Measurements from ENCODE around the gene ODR4.
"Not testable (repeated sequence)": the region's sequence is repeated elsewhere in the genome, so short reads cannot be mapped to it uniquely, and the experiment has no call there.

Gene ODR4

DNA sequence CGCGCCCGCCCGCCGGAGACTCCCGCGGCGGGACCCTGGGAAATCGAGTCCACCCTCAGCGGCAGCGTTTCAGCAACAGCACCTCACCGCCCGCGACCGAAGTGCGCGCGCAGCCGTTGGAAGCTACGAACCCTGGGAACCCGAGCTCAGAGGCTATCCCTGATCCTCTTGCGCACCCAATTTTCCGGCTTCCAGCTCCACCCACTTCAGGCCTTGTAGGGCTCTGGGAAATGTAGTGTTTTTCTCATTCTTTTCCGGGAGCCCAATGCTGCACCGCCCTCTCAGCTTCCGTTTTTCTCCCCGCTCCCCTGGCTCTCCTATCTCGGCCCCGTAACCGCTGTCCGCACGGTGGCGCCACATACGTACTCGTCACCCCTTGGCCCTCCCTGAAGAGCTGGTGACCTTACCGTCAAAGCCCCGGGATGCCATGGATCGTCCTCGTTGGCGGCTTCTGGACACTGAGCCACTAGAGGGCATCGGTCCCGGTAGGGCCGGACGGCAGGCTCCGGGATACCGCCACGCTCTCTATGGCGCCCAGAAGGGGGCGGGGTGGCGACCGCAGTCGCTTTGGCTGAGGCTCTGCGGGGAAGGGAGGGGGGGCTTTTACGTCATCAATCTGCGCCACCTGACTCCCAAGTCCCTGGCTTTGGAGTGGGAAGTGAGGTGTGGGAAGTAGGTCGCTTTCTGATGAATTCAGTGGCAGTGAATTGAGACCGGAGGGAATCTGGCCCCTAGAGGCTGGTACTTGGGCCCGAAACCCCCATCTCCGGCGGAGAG lies at the start of gene ODR4, which contains the start of gene TPR:
Gene ODR4, plus strand, starts transcription at position 687 of the 777 bp plus-strand sequence. CDS start 3,948 bp downstream, outside the sequence.
Gene TPR, minus strand, starts transcription at position 102 of the 777 bp plus-strand sequence. CDS start 225 bp downstream, outside the sequence.
- peaks cover 40% of the 10 kb centered on the region for H3K4me1 Mint-ChIP-seq (ENCODE audit: low read depth)

GRCh38 chr1:186326009-186326408 lies 49.6 kb upstream of the ODR4 start:
- no peak overlapping the region for H3K4me3 Mint-ChIP-seq
- no peaks in the 10 kb centered on the region for H3K27me3 Mint-ChIP-seq
- no peak overlapping the region for H3K27ac Mint-ChIP-seq
- DNase-seq, result no peak
- no peaks in the 10 kb centered on the region for H3K9me3 Mint-ChIP-seq
- H3K4me1 Mint-ChIP-seq (ENCODE audit: low read depth), result peaks cover 21% of the 10 kb centered on the region
- H3K36me3 Mint-ChIP-seq (ENCODE audit: low read depth), result peaks cover 89% of the 10 kb centered on the region

More for the DNA sequence above, at the start of gene ODR4, which contains the start of gene TPR:
- Mint-ChIP-seq H3K9me3 (no peaks in the 10 kb centered on the region), H3K36me3 (ENCODE audit: low read depth) (peaks cover 60% of the 10 kb centered on the region), H3K4me3 (peak within 1 kb of the TSS; percentile 99), H3K27me3 (no peaks in the 10 kb centered on the region), H3K27ac (peak within 1 kb of the TSS; percentile 99)
- peak; percentile 97 for DNase-seq

GRCh38 chr1:186327331-186327730 lies 48.3 kb upstream of the ODR4 start:
- Mint-ChIP-seq H3K27me3 (no peaks in the 10 kb centered on the region), H3K4me3 (no peak overlapping the region), H3K36me3 (ENCODE audit: low read depth) (peaks cover 88% of the 10 kb centered on the region), H3K9me3 (no peaks in the 10 kb centered on the region), H3K4me1 (ENCODE audit: low read depth) (peaks cover 10% of the 10 kb centered on the region), H3K27ac (no peak overlapping the region)
- DNase-seq, result no peak

DNA sequence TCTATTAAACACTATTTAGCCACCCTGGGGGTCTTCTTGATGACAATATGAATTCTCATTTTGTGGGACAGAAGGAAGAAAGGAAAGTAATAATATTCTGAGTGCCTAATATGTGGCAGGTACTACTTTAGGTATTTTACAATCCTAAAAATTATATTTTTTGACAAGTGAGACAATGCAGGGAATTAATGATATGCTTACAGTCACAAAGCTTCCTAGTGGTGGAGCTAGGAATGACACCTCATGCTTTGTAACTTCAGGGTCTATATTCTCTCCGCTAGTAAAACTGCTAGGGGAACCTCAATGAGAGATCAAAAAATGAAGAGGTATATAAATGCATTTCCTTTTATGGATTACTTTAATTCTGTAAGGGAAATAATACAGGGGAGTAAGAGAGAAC lies 44.9 kb upstream of the ODR4 start:
- no peaks in the 10 kb centered on the region for H3K9me3 Mint-ChIP-seq
- H3K4me3 Mint-ChIP-seq, result no peak overlapping the region
- peaks cover 3% of the 10 kb centered on the region for H3K4me1 Mint-ChIP-seq (ENCODE audit: low read depth)
- H3K27ac Mint-ChIP-seq, result no peak overlapping the region
- H3K27me3 Mint-ChIP-seq, result no peaks in the 10 kb centered on the region
- H3K36me3 Mint-ChIP-seq (ENCODE audit: low read depth), result peaks cover 92% of the 10 kb centered on the region
- no peak for DNase-seq

DNA sequence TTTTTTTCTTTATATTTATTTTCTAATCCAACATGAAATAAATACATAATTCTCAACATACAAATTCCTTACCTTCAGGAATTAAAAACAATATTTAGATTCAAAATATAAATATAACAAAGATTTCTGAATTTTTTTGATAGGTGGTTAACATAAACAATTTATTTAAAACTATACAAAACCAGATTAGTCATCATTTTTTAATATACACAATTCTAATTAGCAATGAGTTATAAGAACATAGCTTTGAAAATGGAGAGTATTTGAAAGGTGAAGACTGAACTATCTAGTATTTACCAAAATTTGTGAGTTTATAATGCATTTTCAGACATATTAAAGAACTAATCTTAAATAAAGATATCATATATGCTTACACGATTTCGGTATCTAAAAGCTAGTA lies 38.1 kb upstream of the ODR4 start:
- no peak for DNase-seq
- Mint-ChIP-seq H3K9me3 (no peaks in the 10 kb centered on the region), H3K4me3 (no peak overlapping the region), H3K36me3 (ENCODE audit: low read depth) (peaks cover 86% of the 10 kb centered on the region), H3K27ac (no peak overlapping the region), H3K4me1 (ENCODE audit: low read depth) (no peaks in the 10 kb centered on the region), H3K27me3 (no peaks in the 10 kb centered on the region)

- Mint-ChIP-seq H3K27ac (no peak overlapping the region), H3K4me3 (no peak overlapping the region), H3K36me3 (ENCODE audit: low read depth) (peaks cover 86% of the 10 kb centered on the region), H3K4me1 (ENCODE audit: low read depth) (no peaks in the 10 kb centered on the region), H3K9me3 (no peaks in the 10 kb centered on the region), H3K27me3 (no peaks in the 10 kb centered on the region)
- no peak for DNase-seq
Observed at GRCh38 chr1:186340772-186341171, 34.9 kb upstream of the ODR4 start.

GRCh38 chr1:186347837-186348691 lies 27.6 kb upstream of the ODR4 start:
- Mint-ChIP-seq H3K27ac (peak overlapping the region; percentile 30), H3K36me3 (ENCODE audit: low read depth) (peaks cover 93% of the 10 kb centered on the region)
- not testable (repeated sequence) for DNase-seq; H3K27me3 Mint-ChIP-seq; H3K9me3 Mint-ChIP-seq; H3K4me1 Mint-ChIP-seq (ENCODE audit: low read depth); H3K4me3 Mint-ChIP-seq

DNA sequence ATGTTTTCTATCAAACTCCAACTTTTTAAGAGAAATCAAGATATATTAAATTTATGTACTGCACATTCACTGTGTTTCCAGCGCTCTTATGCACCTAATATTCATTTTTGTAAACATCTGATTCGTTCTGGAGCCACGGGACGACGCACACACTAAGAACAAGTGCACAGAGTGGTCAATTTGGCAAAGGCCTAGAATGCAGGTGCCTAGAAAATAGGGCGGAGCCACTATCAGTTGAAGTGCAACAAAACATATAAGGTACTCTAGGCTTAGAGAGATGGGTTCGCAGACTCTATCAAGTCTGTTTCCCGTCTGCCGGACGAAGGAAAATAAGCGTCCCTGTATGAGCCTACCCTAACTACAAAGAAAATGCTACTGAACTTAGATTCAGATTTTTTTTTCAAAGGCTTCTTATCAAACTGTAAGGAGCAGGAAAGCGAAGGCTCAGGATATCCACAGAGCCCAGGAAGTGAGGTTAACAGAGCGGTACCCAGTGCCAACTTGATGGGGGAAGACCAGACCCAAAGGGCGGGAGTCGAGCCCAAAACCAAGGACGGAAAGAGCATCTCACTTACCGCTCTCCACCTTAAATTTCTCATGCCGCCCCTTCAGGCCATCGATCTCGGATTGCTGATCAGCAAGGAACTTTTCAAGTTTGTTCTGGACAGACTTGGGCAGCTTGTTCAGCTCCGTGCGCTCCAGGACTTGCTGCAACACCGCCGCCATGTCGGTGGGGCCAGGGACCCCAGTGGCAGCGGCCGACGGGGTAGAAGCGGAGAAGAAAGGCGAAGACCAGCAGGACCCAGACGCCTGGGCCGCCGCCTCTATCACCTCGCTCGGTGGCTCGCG lies 1.1 kb upstream of the ODR4 start:
- Mint-ChIP-seq H3K27me3 (no peaks in the 10 kb centered on the region), H3K9me3 (no peaks in the 10 kb centered on the region), H3K27ac (peak overlapping the region; percentile 99), H3K36me3 (ENCODE audit: low read depth) (peaks cover 62% of the 10 kb centered on the region), H3K4me3 (peak overlapping the region; percentile 99), H3K4me1 (ENCODE audit: low read depth) (peaks cover 41% of the 10 kb centered on the region)
- peak; percentile 31 for DNase-seq

GRCh38 chr1:186375929-186376319 lies 286 bp downstream of the ODR4 start:
- H3K4me3 Mint-ChIP-seq, result peak overlapping the region; percentile 99
- peaks cover 60% of the 10 kb centered on the region for H3K36me3 Mint-ChIP-seq (ENCODE audit: low read depth)
- no peaks in the 10 kb centered on the region for H3K27me3 Mint-ChIP-seq
- peak overlapping the region; percentile 99 for H3K27ac Mint-ChIP-seq
- no peak for DNase-seq
- H3K4me1 Mint-ChIP-seq (ENCODE audit: low read depth), result peaks cover 38% of the 10 kb centered on the region
- H3K9me3 Mint-ChIP-seq, result no peaks in the 10 kb centered on the region

GRCh38 chr1:186386725-186387383 lies 11.2 kb downstream of the ODR4 start:
- no peak overlapping the region for H3K4me3 Mint-ChIP-seq
- H3K4me1 Mint-ChIP-seq (ENCODE audit: low read depth), result peaks cover 3% of the 10 kb centered on the region
- H3K36me3 Mint-ChIP-seq (ENCODE audit: low read depth), result peaks cover 74% of the 10 kb centered on the region
- no peaks in the 10 kb centered on the region for H3K27me3 Mint-ChIP-seq
- H3K27ac Mint-ChIP-seq, result no peak overlapping the region
- DNase-seq, result no peak
- H3K9me3 Mint-ChIP-seq, result no peaks in the 10 kb centered on the region

GRCh38 chr1:186390925-186391324 lies 15.3 kb downstream of the ODR4 start:
- Mint-ChIP-seq H3K4me3 (no peak overlapping the region), H3K27ac (no peak overlapping the region), H3K4me1 (ENCODE audit: low read depth) (no peaks in the 10 kb centered on the region), H3K9me3 (no peaks in the 10 kb centered on the region), H3K36me3 (ENCODE audit: low read depth) (peaks cover 82% of the 10 kb centered on the region), H3K27me3 (no peaks in the 10 kb centered on the region)
- no peak for DNase-seq

DNA sequence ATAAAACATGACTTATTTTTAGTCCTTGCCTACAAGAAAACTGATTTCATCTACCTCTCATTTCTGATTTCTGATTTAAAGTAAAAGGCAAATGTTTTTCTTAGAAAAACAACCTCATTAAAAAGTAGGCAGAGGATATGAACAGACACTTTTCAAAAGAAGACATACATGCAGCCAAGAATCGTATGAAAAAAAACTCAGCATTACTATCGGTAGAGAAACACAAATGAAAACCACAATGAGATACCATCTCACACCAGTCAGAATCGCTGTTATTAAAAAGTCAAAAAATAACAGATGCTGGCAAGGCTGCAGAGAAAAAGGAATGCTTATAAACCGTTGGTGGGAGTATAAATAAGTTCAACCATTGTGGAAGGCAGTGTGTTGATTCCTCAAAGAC lies 16.2 kb downstream of the ODR4 start:
- Mint-ChIP-seq H3K4me3 (no peak overlapping the region), H3K36me3 (ENCODE audit: low read depth) (peaks cover 84% of the 10 kb centered on the region), H3K9me3 (no peaks in the 10 kb centered on the region), H3K27me3 (no peaks in the 10 kb centered on the region), H3K27ac (no peak overlapping the region), H3K4me1 (ENCODE audit: low read depth) (no peaks in the 10 kb centered on the region)
- DNase-seq, result no peak

- DNase-seq; H3K27me3 Mint-ChIP-seq; H3K9me3 Mint-ChIP-seq; H3K4me1 Mint-ChIP-seq (ENCODE audit: low read depth); H3K4me3 Mint-ChIP-seq; H3K27ac Mint-ChIP-seq: not testable (repeated sequence)
- H3K36me3 Mint-ChIP-seq (ENCODE audit: low read depth), result peaks cover 84% of the 10 kb centered on the region
Observed at GRCh38 chr1:186392711-186393110, 17.1 kb downstream of the ODR4 start.

- not testable (repeated sequence) for H3K9me3 Mint-ChIP-seq; H3K4me3 Mint-ChIP-seq; H3K27ac Mint-ChIP-seq; H3K4me1 Mint-ChIP-seq (ENCODE audit: low read depth); DNase-seq; H3K27me3 Mint-ChIP-seq
- peaks cover 66% of the 10 kb centered on the region for H3K36me3 Mint-ChIP-seq (ENCODE audit: low read depth)
Observed at GRCh38 chr1:186401446-186401845, 25.8 kb downstream of the ODR4 start.
